Hematopoietic multipotent progenitor cell treated with erythropoietin and hydrocortisone succinate and interleukin-3 and kit ligand, for 6 days (in vitro differentiated cells): ENCODE data around the gene AKAP1.

Source experiments
- DNase-seq: peaks from one replicate; pipeline ENCODE4 v3.0.0-alpha.2; 2015

Gene AKAP1

GRCh38 chr17:57107498-57108101 is 22.6 kb downstream of the AKAP1 start:
- DNase-seq: no peak

DNA sequence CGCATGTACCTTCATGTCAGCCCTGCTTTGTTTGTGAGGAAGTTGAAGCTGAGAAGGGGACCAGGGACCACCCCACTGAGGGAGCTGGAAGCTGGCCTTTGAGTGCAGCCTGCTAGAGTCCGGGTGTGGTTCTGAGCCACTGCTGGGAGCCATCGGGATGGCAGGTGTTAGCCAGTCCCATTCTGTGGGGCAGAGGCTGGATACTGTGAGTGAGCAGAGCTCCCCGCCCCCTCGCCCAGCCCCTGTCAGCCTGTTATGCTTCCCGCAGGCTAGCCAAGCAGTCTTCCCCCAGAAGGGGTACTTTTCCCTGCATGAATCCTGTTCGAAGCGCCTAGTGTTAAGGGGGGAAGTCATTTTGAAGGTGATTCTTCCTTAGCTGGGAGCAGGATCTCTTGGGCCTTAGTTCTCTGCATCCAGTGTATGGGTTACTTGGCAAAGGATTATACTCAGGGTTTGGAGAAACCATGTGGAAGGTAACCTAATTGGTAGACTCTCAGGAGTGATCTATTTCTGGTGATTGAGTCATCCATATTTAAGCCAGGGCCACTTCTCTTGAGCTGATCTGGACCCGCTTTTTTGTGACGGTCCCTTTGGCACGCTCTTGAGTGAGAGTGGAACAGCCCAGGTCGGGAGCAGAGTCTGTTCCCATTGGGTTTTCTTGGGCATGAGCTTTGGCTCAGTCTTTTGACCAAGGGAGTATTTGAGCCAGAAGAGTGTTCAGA is 23.8 kb downstream of the AKAP1 start:
- DNase-seq: no peak

- DNase-seq: peak; percentile 21
Measured at GRCh38 chr17:57109393-57110151, 24.5 kb downstream of the AKAP1 start.

DNA sequence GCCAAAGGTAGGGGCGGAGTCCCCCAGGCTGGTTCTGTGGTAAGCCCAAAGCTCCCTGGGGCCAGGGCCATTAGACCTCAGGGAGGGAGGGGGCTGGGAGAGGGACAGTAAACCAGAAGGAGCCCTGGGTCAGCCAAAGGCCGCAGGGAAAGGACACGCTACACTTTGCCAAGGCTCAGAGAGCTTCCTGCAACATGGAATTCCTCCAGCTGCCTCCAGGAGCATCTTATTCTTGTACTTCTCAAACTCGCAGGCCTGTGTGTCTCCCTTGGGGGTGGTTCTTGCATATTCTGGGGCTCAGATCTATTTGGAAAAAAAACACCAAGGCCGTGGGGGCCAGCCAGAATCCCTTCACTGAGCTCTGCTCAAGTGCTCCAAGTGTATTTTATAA is 25.1 kb downstream of the AKAP1 start:
- DNase-seq: no peak

GRCh38 chr17:57110579-57111325 is 25.7 kb downstream of the AKAP1 start:
- peak; percentile 64 for DNase-seq

- no peak for DNase-seq
Measured at GRCh38 chr17:57111386-57111785, 26.3 kb downstream of the AKAP1 start.

DNA sequence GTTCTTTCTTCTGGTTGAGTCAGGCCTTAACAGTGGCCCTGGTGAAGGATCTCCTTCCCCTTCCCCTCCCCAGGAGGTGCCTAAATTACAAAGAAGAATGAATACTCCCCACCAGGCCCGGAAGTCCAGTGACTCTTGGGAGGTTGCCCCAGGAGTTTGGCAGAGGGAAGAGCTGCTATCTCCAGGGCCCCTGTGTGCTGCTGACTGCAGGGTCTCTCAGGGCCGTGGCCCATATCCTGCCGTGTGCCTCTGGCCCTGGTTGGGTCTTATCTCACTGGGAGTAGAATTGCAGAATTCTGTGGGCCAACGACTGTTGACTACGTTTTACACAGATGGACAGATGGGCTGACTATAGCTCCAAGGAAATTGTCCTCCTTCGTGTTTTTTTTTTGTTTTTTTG is 28.0 kb downstream of the AKAP1 start:
- DNase-seq: peak; percentile 64

DNA sequence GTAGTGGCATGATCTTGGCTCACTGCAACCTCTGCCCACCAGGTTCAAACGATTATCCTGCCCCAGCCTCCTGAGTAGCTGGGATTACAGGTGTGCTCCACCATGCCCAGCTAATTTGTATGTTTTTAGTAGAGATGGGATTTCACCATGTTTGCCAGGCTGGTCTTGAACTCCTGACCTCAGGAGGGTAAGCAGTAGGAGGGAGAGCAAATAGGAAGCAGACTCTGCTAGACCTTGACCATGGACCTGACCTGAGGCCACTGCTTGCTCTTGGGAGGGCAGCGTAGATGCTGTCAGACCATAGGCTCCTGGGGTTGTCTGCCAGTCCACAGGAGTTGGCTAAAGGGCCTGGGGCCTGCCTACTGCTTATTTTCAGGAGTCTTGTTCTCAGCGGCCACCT is 28.6 kb downstream of the AKAP1 start:
- no peak for DNase-seq

GRCh38 chr17:57114085-57114673 is 29.1 kb downstream of the AKAP1 start:
- DNase-seq: peak; percentile 65

DNA sequence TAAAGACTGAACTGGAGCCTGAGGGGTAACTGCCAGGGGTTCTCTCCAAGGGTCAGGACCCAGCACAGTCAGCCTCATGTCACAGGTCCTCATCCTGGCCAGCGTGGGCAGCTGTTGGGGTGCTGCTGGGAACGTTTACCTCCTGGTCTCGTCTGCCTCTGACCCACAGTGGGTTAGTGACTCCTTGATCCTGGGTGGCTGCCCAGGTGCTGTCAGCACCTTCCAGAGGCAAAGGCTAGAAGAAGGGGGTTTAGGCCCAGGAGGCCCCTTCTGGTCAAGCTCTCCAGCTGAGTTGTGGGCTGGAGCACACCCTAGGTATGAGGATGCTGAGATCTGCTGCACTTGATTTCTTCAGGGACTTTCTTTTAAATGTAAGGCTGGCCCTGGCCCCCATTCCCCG is 30.3 kb downstream of the AKAP1 start:
- DNase-seq: no peak

GRCh38 chr17:57115916-57116315 is 30.9 kb downstream of the AKAP1 start:
- DNase-seq: no peak

DNA sequence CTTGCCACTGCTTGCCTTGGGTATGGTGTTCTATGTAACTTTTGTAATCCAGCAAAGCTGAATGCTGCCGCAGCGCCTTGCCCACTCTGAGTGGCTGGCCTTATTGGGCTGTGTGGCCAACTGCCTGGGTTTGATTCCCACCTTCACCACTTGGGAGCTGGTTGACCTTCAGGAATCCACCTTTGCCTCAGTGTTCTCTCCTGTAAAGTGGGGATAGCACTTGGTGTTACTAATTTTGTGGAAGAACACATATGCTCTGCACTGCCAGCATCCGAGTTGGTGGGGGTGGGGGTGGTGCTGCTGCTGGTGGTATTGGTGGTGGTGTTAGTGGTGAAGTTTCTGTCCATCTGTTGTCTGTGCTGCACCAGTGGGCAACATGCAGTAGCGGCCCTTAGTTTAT is 32.8 kb downstream of the AKAP1 start:
- DNase-seq: no peak

DNA sequence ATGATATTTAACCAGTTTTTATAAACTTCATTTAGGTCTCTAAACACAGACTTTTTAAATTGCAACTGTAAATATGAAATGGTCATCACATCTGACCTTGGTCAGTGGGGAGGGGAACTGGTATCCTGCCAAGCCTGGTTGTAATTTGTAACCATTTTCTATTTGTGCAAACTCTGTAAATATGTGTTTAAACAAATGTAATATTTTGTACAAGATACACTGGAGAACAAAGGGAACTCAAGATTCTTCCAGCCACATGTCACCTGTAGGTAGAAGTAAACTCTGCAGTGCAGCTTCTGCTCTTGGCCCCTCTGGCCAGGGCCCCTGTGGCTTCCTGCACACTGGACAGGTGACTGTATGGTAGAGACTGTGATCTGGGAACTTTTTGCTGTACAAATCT is 35.8 kb downstream of the AKAP1 start:
- no peak for DNase-seq

- peak; percentile 72 for DNase-seq
Measured at GRCh38 chr17:57121308-57122042, 36.4 kb downstream of the AKAP1 start.

DNA sequence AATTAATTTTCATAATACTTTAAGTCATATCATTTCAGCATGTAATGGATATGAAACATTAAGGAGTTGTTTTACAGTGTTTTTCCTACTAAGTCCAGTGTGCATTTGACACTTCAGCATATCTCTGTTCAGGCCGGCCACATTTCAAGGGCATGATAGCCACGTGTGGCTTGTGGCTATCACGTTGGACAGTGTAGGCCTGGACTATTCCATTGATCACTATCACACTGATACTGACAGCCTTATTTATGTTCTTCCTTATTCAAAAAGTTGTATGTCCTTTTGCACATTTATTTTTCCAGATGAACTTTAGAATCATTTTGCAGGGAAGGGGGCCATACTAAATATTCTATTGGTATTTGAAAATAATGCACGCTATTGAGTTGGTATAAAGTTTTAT is 39.0 kb downstream of the AKAP1 start:
- DNase-seq: no peak

DNA sequence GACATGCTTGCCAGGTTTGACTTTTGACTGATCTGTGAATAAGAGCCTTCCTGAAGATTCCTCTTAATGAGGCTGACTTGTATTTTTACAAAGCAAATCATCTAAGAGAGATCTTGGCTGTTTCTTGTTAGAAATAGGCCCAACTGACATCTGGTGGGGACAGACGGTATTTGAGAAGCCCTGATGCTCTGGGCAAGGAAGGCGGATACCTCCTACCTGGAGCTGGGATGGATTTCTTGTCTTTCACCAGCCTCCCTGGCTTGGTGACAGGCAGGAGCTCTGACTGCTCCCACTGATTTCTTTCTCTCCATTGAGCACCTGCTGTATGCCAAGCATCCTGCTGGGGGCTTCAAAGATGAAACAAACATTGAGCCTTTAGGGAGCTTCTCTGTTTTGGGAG is 40.4 kb downstream of the AKAP1 start:
- no peak for DNase-seq

- no peak for DNase-seq
Measured at GRCh38 chr17:57125866-57126265, 40.8 kb downstream of the AKAP1 start.

- DNase-seq: peak; percentile 90
Measured at GRCh38 chr17:57130708-57131461, 45.8 kb downstream of the AKAP1 start.

- no peak for DNase-seq
Measured at GRCh38 chr17:57132663-57133062, 47.6 kb downstream of the AKAP1 start.

GRCh38 chr17:57133486-57133885 is 48.4 kb downstream of the AKAP1 start:
- DNase-seq: no peak

- no peak for DNase-seq
Measured at GRCh38 chr17:57135026-57135788, 50.2 kb downstream of the AKAP1 start.
